Measurements from ENCODE around the gene APOB.

Gene APOB

GRCh38 chr2:21020031-21020667 is 23.7 kb downstream of the APOB start:
- no peak for TF ChIP-seq EZH2 (IDR thresholded peaks at IDR 0.05; ENCODE audit: borderline replicate concordance, low read depth, low read length, severe bottlenecking)
- no peak for TF ChIP-seq CTCF (IDR thresholded peaks at IDR 0.05; ENCODE audit: borderline replicate concordance, extremely low read depth, low read length, poor library complexity, severe bottlenecking)
- Histone ChIP-seq H3K27ac (ENCODE audit: low read length) (no peak overlapping the region), H3K27me3 (ENCODE audit: insufficient read depth, low read length, poor library complexity) (no peaks in the 10 kb centered on the region), H3K4me3 (ENCODE audit: low read depth in 1 of 2, low read length in 2 of 2) (no peak overlapping the region), H3K9me3 (ENCODE audit: insufficient read depth, low read length, severe bottlenecking) (no peaks in the 10 kb centered on the region), H3K36me3 (ENCODE audit: insufficient read depth, low read length) (no peaks in the 10 kb centered on the region), H3K4me2 (ENCODE audit: insufficient read depth, low read length) (no peak overlapping the region), H2AFZ (ENCODE audit: low read depth, low read length) (no peak overlapping the region), H3K4me1 (ENCODE audit: insufficient read depth, low read length) (no peaks in the 10 kb centered on the region), H4K20me1 (ENCODE audit: insufficient read depth, low read length) (no peaks in the 10 kb centered on the region), H3K79me2 (ENCODE audit: insufficient read depth, low read length) (no peaks in the 10 kb centered on the region), H3K9ac (ENCODE audit: low read depth, low read length) (no peak overlapping the region)
- ATAC-seq (ENCODE audit: insufficient read depth, low read depth) (no peak), DNase-seq (no peak)

- no peaks in the 10 kb centered on the region for H3K79me2 ChIP-seq (ENCODE audit: insufficient read depth, low read length)
- H3K36me3 ChIP-seq (ENCODE audit: insufficient read depth, low read length), result no peaks in the 10 kb centered on the region
- no peaks in the 10 kb centered on the region for H3K27me3 ChIP-seq (ENCODE audit: insufficient read depth, low read length, poor library complexity)
- no peak overlapping the region for H3K27ac ChIP-seq (ENCODE audit: low read length)
- no peaks in the 10 kb centered on the region for H4K20me1 ChIP-seq (ENCODE audit: insufficient read depth, low read length)
- H3K4me3 ChIP-seq (ENCODE audit: low read depth in 1 of 2, low read length in 2 of 2), result no peak overlapping the region
- DNase-seq (no peak), ATAC-seq (ENCODE audit: insufficient read depth, low read depth) (no peak)
- no peak overlapping the region for H3K9ac ChIP-seq (ENCODE audit: low read depth, low read length)
- no peaks in the 10 kb centered on the region for H3K9me3 ChIP-seq (ENCODE audit: insufficient read depth, low read length, severe bottlenecking)
- TF ChIP-seq CTCF (IDR thresholded peaks at IDR 0.05; ENCODE audit: borderline replicate concordance, extremely low read depth, low read length, poor library complexity, severe bottlenecking) (no peak), EZH2 (IDR thresholded peaks at IDR 0.05; ENCODE audit: borderline replicate concordance, low read depth, low read length, severe bottlenecking) (no peak)
- no peaks in the 10 kb centered on the region for H3K4me1 ChIP-seq (ENCODE audit: insufficient read depth, low read length)
- H3K4me2 ChIP-seq (ENCODE audit: insufficient read depth, low read length), result no peak overlapping the region
- no peak overlapping the region for H2AFZ ChIP-seq (ENCODE audit: low read depth, low read length)
Observed at GRCh38 chr2:21019678-21020021, 24.2 kb downstream of the APOB start.

- Histone ChIP-seq H3K4me1 (ENCODE audit: insufficient read depth, low read length) (no peaks in the 10 kb centered on the region), H3K36me3 (ENCODE audit: insufficient read depth, low read length) (no peaks in the 10 kb centered on the region), H3K79me2 (ENCODE audit: insufficient read depth, low read length) (no peaks in the 10 kb centered on the region), H3K4me2 (ENCODE audit: insufficient read depth, low read length) (no peak overlapping the region), H3K4me3 (ENCODE audit: low read depth in 1 of 2, low read length in 2 of 2) (no peak overlapping the region), H3K9me3 (ENCODE audit: insufficient read depth, low read length, severe bottlenecking) (no peaks in the 10 kb centered on the region), H4K20me1 (ENCODE audit: insufficient read depth, low read length) (no peaks in the 10 kb centered on the region), H3K27ac (ENCODE audit: low read length) (no peak overlapping the region), H3K9ac (ENCODE audit: low read depth, low read length) (no peak overlapping the region), H3K27me3 (ENCODE audit: insufficient read depth, low read length, poor library complexity) (no peaks in the 10 kb centered on the region), H2AFZ (ENCODE audit: low read depth, low read length) (no peak overlapping the region)
- DNase-seq (no peak), ATAC-seq (ENCODE audit: insufficient read depth, low read depth) (no peak)
- TF ChIP-seq CTCF (IDR thresholded peaks at IDR 0.05; ENCODE audit: borderline replicate concordance, extremely low read depth, low read length, poor library complexity, severe bottlenecking) (no peak), EZH2 (IDR thresholded peaks at IDR 0.05; ENCODE audit: borderline replicate concordance, low read depth, low read length, severe bottlenecking) (no peak)
Observed at GRCh38 chr2:21019000-21019677, 24.7 kb downstream of the APOB start.

Measured in DND-41 (cell line).